ENCODE results near the gene TJAP1.

Gene TJAP1

DNA sequence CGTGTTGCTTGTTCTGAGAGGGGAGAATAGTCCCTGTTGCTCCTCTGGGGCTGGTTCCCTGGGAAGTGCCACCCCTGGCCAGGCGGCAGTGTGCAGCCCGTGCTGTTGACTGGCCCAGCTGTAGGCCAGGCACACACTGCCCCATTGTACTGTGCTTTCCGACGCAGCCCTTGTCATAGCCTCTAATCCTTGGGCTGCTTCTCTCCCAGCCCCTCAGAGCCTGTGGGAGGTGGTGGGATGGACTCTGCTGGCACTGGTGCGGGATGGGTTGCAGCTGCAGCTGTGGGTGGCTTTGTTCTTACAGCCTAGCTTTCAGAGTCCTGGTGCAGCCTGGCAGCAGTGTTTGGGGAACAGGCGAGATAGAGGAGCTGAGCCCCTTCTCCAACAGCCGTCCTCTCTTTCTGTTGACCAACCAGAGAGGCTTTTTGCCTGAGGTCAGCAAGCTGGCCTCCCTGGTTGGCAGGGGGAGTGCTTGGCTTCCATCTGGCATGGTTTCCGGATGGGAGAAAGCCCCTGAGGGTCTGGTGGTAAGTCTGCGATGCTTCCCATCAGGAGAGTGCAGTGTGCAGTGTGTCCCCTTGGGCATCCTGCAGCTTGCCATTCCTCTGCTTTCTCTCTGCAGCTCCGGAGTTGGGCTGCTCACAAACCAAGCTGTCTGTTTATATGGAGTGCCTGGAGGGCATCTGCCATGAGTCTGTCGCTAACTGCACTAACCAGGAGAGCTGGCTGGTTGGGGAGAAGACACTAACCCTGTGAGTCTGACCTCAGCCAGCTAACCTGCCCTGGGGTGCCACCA, 12.1 kb downstream of the TJAP1 start:
- no peak overlapping the region for H3K4me3 ChIP-seq (ENCODE audit: low read length)
- TF ChIP-seq EZH2phosphoT487 (IDR thresholded peaks at IDR 0.05; ENCODE audit: low read depth) (no peak), CTCF (IDR thresholded peaks at IDR 0.05; ENCODE audit: low read depth, low read length) (no peak)
- H3K4me2 ChIP-seq (ENCODE audit: low read length) = no peak overlapping the region
- H4K20me1 ChIP-seq (ENCODE audit: insufficient read depth, low read length) = peaks cover 37% of the 10 kb centered on the region
- H3K9me3 ChIP-seq (ENCODE audit: insufficient read depth, low read length) = no peaks in the 10 kb centered on the region
- H3K9ac ChIP-seq (ENCODE audit: low read length) = no peak overlapping the region
- no peaks in the 10 kb centered on the region for H3K4me1 ChIP-seq (ENCODE audit: low read length)
- H3K27me3 ChIP-seq (ENCODE audit: low read depth, low read length) = no peaks in the 10 kb centered on the region
- peaks cover 43% of the 10 kb centered on the region for H3K79me2 ChIP-seq (ENCODE audit: low read length)
- no peak overlapping the region for H2AFZ ChIP-seq (ENCODE audit: low read depth, low read length)
- no peak overlapping the region for H3K27ac ChIP-seq (ENCODE audit: low read length)
- H3K36me3 ChIP-seq (replicated peaks; ENCODE audit: low read depth, low read length) = peaks cover 6% of the 10 kb centered on the region

DNA sequence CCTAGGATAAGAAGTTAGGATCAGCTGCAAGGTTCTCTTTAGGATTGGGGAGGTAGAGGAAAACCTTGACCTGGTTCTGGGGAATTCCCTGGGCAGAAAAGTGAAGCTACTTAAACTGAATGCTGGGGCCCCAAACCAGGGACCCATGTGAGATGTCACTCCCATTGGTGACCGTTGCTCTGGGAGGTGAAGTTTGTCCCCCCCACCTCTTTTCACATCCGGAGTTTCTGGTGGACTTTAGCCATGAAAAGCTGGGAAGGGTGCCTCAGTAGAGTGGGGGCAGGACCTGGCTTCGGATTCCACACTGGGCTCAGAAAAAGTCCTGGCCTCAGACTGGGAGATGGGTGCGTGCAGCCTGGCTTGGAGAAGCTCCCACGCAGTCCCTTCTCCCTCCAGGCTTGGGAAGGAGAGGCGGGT, 13.2 kb downstream of the TJAP1 start:
- H3K4me3 ChIP-seq (ENCODE audit: low read length) = no peak overlapping the region
- H3K4me1 ChIP-seq (ENCODE audit: low read length) = no peaks in the 10 kb centered on the region
- no peak overlapping the region for H3K9ac ChIP-seq (ENCODE audit: low read length)
- H4K20me1 ChIP-seq (ENCODE audit: insufficient read depth, low read length) = peaks cover 37% of the 10 kb centered on the region
- no peaks in the 10 kb centered on the region for H3K27me3 ChIP-seq (ENCODE audit: low read depth, low read length)
- H3K79me2 ChIP-seq (ENCODE audit: low read length) = peaks cover 38% of the 10 kb centered on the region; the same call in 1 of the 2 replicates
- peaks cover 6% of the 10 kb centered on the region for H3K36me3 ChIP-seq (replicated peaks; ENCODE audit: low read depth, low read length)
- no peaks in the 10 kb centered on the region for H3K9me3 ChIP-seq (ENCODE audit: insufficient read depth, low read length)
- H3K4me2 ChIP-seq (ENCODE audit: low read length) = no peak overlapping the region
- TF ChIP-seq EZH2phosphoT487 (IDR thresholded peaks at IDR 0.05; ENCODE audit: low read depth) (no peak), CTCF (IDR thresholded peaks at IDR 0.05; ENCODE audit: low read depth, low read length) (no peak)
- no peak overlapping the region for H3K27ac ChIP-seq (ENCODE audit: low read length)
- H2AFZ ChIP-seq (ENCODE audit: low read depth, low read length) = no peak overlapping the region

DNA sequence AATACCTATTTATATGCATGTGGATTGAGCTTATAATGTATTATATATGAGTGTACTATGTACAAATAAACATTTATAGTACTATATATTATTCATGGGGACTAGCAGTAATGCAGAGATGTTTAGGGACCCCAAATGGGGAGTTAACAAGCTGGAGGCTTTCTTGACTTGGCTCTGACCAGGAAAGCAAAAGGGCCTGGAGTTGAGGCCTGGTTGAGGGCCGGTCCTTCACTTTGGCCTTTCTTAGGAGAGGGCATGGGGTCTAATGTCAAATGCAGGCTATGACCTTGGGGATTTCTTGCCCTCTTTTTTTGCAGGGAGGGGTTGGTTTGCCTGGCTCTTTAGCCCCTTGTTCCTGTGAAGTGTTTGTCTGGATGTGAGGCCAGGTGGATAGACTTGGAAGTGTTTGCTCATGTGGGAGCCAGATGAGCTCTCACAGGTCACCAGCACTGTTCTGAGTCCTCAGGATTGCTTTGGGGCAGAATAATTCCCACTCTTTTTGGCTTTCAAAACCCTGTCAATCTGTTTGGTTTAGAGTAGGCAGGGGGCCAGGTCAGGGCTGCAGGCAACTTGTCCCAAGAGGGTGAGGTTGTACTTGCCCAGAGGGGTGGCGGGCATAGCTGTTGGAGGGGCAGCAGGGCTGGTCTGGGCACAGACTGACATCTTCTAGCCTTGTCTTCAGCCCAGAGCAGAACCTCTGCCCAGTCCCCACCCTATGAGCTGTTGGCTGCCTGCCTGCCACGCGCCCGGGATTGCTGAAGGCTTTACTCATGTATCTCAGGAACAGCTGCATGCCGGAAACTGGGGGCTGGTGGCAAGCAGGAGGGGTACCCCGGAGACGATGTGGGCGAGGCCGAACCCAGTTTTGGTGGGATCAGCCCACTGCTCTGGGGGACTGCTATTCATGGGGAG, 14.6 kb downstream of the TJAP1 start:
- Histone ChIP-seq H3K9me3 (ENCODE audit: insufficient read depth, low read length) (no peaks in the 10 kb centered on the region), H3K79me2 (ENCODE audit: low read length) (peaks cover 33% of the 10 kb centered on the region; the same call in 1 of the 2 replicates), H3K36me3 (replicated peaks; ENCODE audit: low read depth, low read length) (peaks cover 6% of the 10 kb centered on the region), H3K4me3 (ENCODE audit: low read length) (no peak overlapping the region), H3K4me1 (ENCODE audit: low read length) (no peaks in the 10 kb centered on the region), H3K27me3 (ENCODE audit: low read depth, low read length) (no peaks in the 10 kb centered on the region), H3K27ac (ENCODE audit: low read length) (no peak overlapping the region), H4K20me1 (ENCODE audit: insufficient read depth, low read length) (peaks cover 38% of the 10 kb centered on the region), H2AFZ (ENCODE audit: low read depth, low read length) (no peak overlapping the region), H3K4me2 (ENCODE audit: low read length) (no peak overlapping the region), H3K9ac (ENCODE audit: low read length) (no peak overlapping the region)
- TF ChIP-seq EZH2phosphoT487 (IDR thresholded peaks at IDR 0.05; ENCODE audit: low read depth) (no peak), CTCF (IDR thresholded peaks at IDR 0.05; ENCODE audit: low read depth, low read length) (no peak)

DNA sequence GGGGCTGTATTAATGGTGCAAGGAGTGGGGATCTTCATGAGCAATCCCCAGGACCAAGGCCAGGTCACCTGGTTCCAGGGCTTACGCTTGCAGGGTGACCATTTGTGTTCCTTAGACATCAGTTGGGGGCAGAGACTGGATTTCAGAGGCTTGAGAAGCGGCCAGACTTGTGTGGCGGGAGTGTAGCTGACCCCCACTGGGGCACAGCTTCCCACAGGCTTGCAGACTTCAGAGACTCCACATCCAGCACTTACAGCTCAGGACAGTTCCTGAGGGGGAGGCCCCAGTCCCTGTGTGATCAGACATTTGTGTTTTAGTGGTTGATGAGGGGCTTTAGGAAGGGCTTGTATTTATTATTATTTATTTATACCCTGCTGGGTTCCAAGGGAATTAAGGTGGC, 15.3 kb downstream of the TJAP1 start:
- Histone ChIP-seq H3K4me3 (ENCODE audit: low read length) (no peak overlapping the region), H2AFZ (ENCODE audit: low read depth, low read length) (no peak overlapping the region), H3K79me2 (ENCODE audit: low read length) (peaks cover 33% of the 10 kb centered on the region; the same call in 1 of the 2 replicates), H3K27ac (ENCODE audit: low read length) (no peak overlapping the region), H4K20me1 (ENCODE audit: insufficient read depth, low read length) (peaks cover 41% of the 10 kb centered on the region), H3K4me1 (ENCODE audit: low read length) (no peaks in the 10 kb centered on the region), H3K9ac (ENCODE audit: low read length) (no peak overlapping the region), H3K4me2 (ENCODE audit: low read length) (no peak overlapping the region), H3K27me3 (ENCODE audit: low read depth, low read length) (no peaks in the 10 kb centered on the region), H3K36me3 (replicated peaks; ENCODE audit: low read depth, low read length) (peaks cover 8% of the 10 kb centered on the region), H3K9me3 (ENCODE audit: insufficient read depth, low read length) (no peaks in the 10 kb centered on the region)
- TF ChIP-seq EZH2phosphoT487 (IDR thresholded peaks at IDR 0.05; ENCODE audit: low read depth) = no peak
- TF ChIP-seq CTCF (IDR thresholded peaks at IDR 0.05; ENCODE audit: low read depth, low read length) = no peak
